HCT116 (cell line): ENCODE results near the gene CLP1. TPM values are rescaled to one million over a fixed set of nuclear protein-coding genes. Genes with fewer than 3 reads are reported as not detected.

Experiments used
- ATAC-seq: fragments of 200-7000 bp; cut with Tn5 transposase; 2 replicates; pipeline ENCODE4 v1.9.1; 2020; ENCODE audit warnings: mild to moderate bottlenecking, moderate library complexity
- BruUV-seq: library from RNA; stranded (reverse); fragments of 400-500 nt; replicated peaks from 2 replicates; lab custom pipeline; 2021; lab: Mats Ljungman, UMichigan
- CTCF ChIA-PET: fragments of 300-600 bp; sonication (Branson Sonifier 250); formaldehyde crosslinking; loops from one replicate; lab custom pipeline; 2021; ENCODE audit warnings: antibody characterized with exemption; lab: Charles Lee
- POLR2A ChIA-PET: fragments of 300-600, 350-600 bp; sonication (Branson Sonifier 250); formaldehyde crosslinking; loops from one replicate; lab custom pipeline; 2021; ENCODE audit warnings: antibody characterized with exemption; lab: Charles Lee
- RAD21 ChIA-PET, 2 experiments: fragments of 300-600 bp; sonication (Branson Sonifier 250); formaldehyde crosslinking; loops; one replicate each; lab custom pipeline; 2023; ENCODE audit warnings: low total read pairs in 2 of 2; ENCODE audit not compliant: uncharacterized antibody in 2 of 2, unreplicated experiment in 2 of 2, low non-redundant PET in 1 of 2; lab: Charles Lee
- DNase-seq: peaks from one replicate; pipeline ENCODE4 v3.0.0-alpha.2; 2010; ENCODE audit warnings: low read depth, low spot score
- H2AFZ ChIP-seq: fragments of 200-600 bp; shearing (Covaris generic), sonication (generic); 2 replicates; pipeline ENCODE4 v1.6.1; 2017; ENCODE audit warnings: low read depth, mixed run types, mixed read lengths, antibody characterized with exemption, low read length; ENCODE audit not compliant: poor library complexity, severe bottlenecking
- H3K27ac ChIP-seq: 2 replicates; pipeline ENCODE4 v1.5.1; 2012; ENCODE audit warnings: low read depth, low read length
- H3K27me3 ChIP-seq: fragments of 200-600 bp; sonication (generic); 2 replicates; pipeline ENCODE4 v1.6.1; 2016; ENCODE audit warnings: mixed run types, low read length, mixed read lengths; ENCODE audit not compliant: insufficient read depth
- H3K36me3 ChIP-seq, 2 experiments: fragments of 200-500 bp in 1 of 2; fragments of 200-600 bp in 1 of 2; sonication (Bioruptor generic) in 1 of 2; sonication (generic) in 1 of 2; 2 replicates each; pipeline versions ENCODE4 v1.5.1 to v1.6.1; 2014 to 2016; ENCODE audit warnings: low read length in 2 of 2, inconsistent platforms in 1 of 2, mixed read lengths in 1 of 2, mixed run types in 1 of 2; ENCODE audit not compliant: insufficient read depth in 2 of 2, control insufficient read depth in 1 of 2
- H3K4me1 ChIP-seq, 2 experiments: fragments of 200-600 bp in 1 of 2; sonication (generic) in 1 of 2; 2 replicates each; pipeline versions ENCODE4 v1.5.1 to v1.6.1; 2012 to 2017; ENCODE audit warnings: low read length in 2 of 2, inconsistent platforms in 1 of 2, mild to moderate bottlenecking in 1 of 2, mixed read lengths in 1 of 2, mixed run types in 1 of 2, moderate library complexity in 1 of 2; ENCODE audit not compliant: insufficient read depth in 2 of 2, control insufficient read depth in 1 of 2
- H3K4me2 ChIP-seq: fragments of 200-600 bp; sonication (generic); 2 replicates; pipeline ENCODE4 v1.6.1; 2017; ENCODE audit warnings: mixed run types, low read length, mixed read lengths
- H3K4me3 ChIP-seq, 2 experiments: fragments of 200-600 bp in 1 of 2; sonication (generic) in 1 of 2; replicated peaks in 1 of 2; 2 replicates each; pipeline ENCODE4 v1.5.1; 2011 to 2016; ENCODE audit warnings: low read length in 2 of 2, control low read depth in 1 of 2, low read depth in 1 of 2, mild to moderate bottlenecking in 1 of 2, mixed read lengths in 1 of 2, mixed run types in 1 of 2
- H3K79me2 ChIP-seq: fragments of 200-600 bp; sonication (generic); 2 replicates; pipeline ENCODE4 v1.6.1; 2017; ENCODE audit warnings: mild to moderate bottlenecking, mixed run types, low read length, moderate library complexity, mixed read lengths; ENCODE audit not compliant: insufficient read depth
- H3K9ac ChIP-seq: fragments of 200-600 bp; sonication (generic); 2 replicates; pipeline ENCODE4 v1.6.1; 2016; ENCODE audit warnings: low read length, mixed read lengths
- H3K9me2 ChIP-seq: fragments of 200-600 bp; sonication (generic), shearing (Covaris generic); 2 replicates; pipeline ENCODE4 v1.6.1; 2017; ENCODE audit warnings: mixed run types, mild to moderate bottlenecking, moderate library complexity; ENCODE audit not compliant: insufficient read depth
- H3K9me3 ChIP-seq, 2 experiments: fragments of 200-500 bp in 1 of 2; fragments of 200-600 bp in 1 of 2; sonication (Bioruptor generic) in 1 of 2; sonication (generic) in 1 of 2; 2 replicates each; pipeline ENCODE4 v1.6.1; 2014 to 2017; ENCODE audit warnings: low read length in 2 of 2, mixed read lengths in 2 of 2, inconsistent platforms in 1 of 2, low read depth in 1 of 2, mild to moderate bottlenecking in 1 of 2, mixed run types in 1 of 2, moderate library complexity in 1 of 2; ENCODE audit not compliant: control insufficient read depth in 1 of 2, insufficient read depth in 1 of 2
- H4K20me1 ChIP-seq: fragments of 200-600 bp; sonication (generic), shearing (Covaris generic); 2 replicates; pipeline ENCODE4 v1.6.1; 2017; ENCODE audit warnings: mixed run types, mild to moderate bottlenecking, moderate library complexity; ENCODE audit not compliant: insufficient read depth
- CBX3 ChIP-seq: IDR thresholded peaks from 2 replicates; pipeline ENCODE4 v1.6.1; 2012; ENCODE audit warnings: low read depth
- CEBPB ChIP-seq: IDR thresholded peaks from 2 replicates; pipeline ENCODE4 v1.6.1; 2012; ENCODE audit warnings: low read depth
- CTCF ChIP-seq, 3 experiments: fragments of 200-600 bp in 1 of 3; sonication (generic) in 1 of 3; IDR thresholded peaks in 2 of 3; conservative IDR thresholded peaks in 1 of 3; 2 replicates each; pipeline ENCODE4 v1.5.1; 2012 to 2017; ENCODE audit warnings: low read depth in 2 of 3, low read length in 2 of 3, antibody characterized with exemption in 1 of 3, borderline replicate concordance in 1 of 3, control low read depth in 1 of 3, mild to moderate bottlenecking in 1 of 3, mixed read lengths in 1 of 3, mixed run types in 1 of 3, moderate library complexity in 1 of 3; ENCODE audit not compliant: insufficient read depth in 1 of 3
- EGR1 ChIP-seq: IDR thresholded peaks from 2 replicates; pipeline ENCODE4 v1.6.1; 2012; ENCODE audit warnings: low read depth
- ELF1 ChIP-seq: IDR thresholded peaks from 2 replicates; pipeline ENCODE4 v1.6.1; 2012; ENCODE audit warnings: low read depth, borderline replicate concordance
- EZH2 ChIP-seq: fragments of 200-600 bp; sonication (generic); IDR thresholded peaks from 2 replicates; pipeline ENCODE4 v1.6.1; 2017; ENCODE audit warnings: antibody characterized with exemption, mixed run types
- EZH2phosphoT487 ChIP-seq: fragments of 200-600 bp; IDR thresholded peaks from 2 replicates; pipeline ENCODE4 v1.6.1; 2018; ENCODE audit warnings: antibody characterized with exemption, borderline replicate concordance
- JUND ChIP-seq: IDR thresholded peaks from 2 replicates; pipeline ENCODE4 v1.6.1; 2012
- RAD21 ChIP-seq: IDR thresholded peaks from 2 replicates; pipeline ENCODE4 v1.6.1; 2012; ENCODE audit warnings: low read depth, mild to moderate bottlenecking
- TCF7L2 ChIP-seq: IDR thresholded peaks from 2 replicates; pipeline ENCODE4 v1.7.0; 2011; ENCODE audit warnings: borderline replicate concordance, inconsistent platforms; ENCODE audit not compliant: insufficient read depth, insufficient read length; ENCODE audit errors: extremely low read depth
- ZNF274 ChIP-seq: fragments of 200-500 bp; sonication (Bioruptor generic); IDR thresholded peaks from 2 replicates; pipeline ENCODE4 v1.6.1; 2014; ENCODE audit warnings: mild to moderate bottlenecking, low read depth, low read length, inconsistent platforms
- intact Hi-C: fragments of 100-400 bp; cut with micrococcal nuclease; formaldehyde crosslinking; loops from 2 replicates; pipeline ENCODE4 v1.10.0; 2022
- total RNA-seq: library from RNA; stranded (reverse); gene quantifications from one replicate; pipeline ENCODE4 v1.2.1, GENCODE V29; 2021; ENCODE audit not compliant: unreplicated experiment
- TF ChIP-seq, protein P1 (sequence below): IDR thresholded peaks from 2 replicates; pipeline ENCODE4 v1.6.1; 2011; ENCODE audit warnings: mild to moderate bottlenecking, low read length, moderate library complexity; ENCODE audit not compliant: insufficient replicate concordance; ENCODE audit errors: extremely low read depth
- TF ChIP-seq, protein P2 (sequence below): IDR thresholded peaks from 2 replicates; pipeline ENCODE4 v1.6.1; 2012
- TF ChIP-seq, protein P3 (sequence below): IDR thresholded peaks from 2 replicates; pipeline ENCODE4 v1.6.1; 2012

Gene CLP1
- total RNA-seq, 1 experiment from 2014 or later, result 17.7 TPM

GRCh38 chr11:57674251-57674650 is 16.7 kb downstream of the CLP1 start:
- Histone ChIP-seq H4K20me1 (0 out of 2 replicates have a peak, but pooled peaks cover 4% of the 10 kb centered on the region), H3K9me2 (no peaks in the 10 kb centered on the region), H3K27me3 (no peaks in the 10 kb centered on the region), H3K4me3 (no peak overlapping the region), H3K36me3 (peaks cover 27 to 35% of the 10 kb centered on the region in 2 experiments), H3K9ac (no peak overlapping the region), H2AFZ (no peak overlapping the region), H3K4me1 (peaks cover 4 to 6% of the 10 kb centered on the region in 2 experiments), H3K9me3 (no peaks in the 10 kb centered on the region), H3K79me2 (peaks cover 95% of the 10 kb centered on the region), H3K4me2 (no peak overlapping the region), H3K27ac (no peak overlapping the region)
- no TSS peak for BruUV-seq
- ChIA-PET RAD21 (no interaction called here), POLR2A (no interaction called here), CTCF (no interaction called here)
- intact Hi-C loops, result no loop called here
- ATAC-seq (no peak), DNase-seq (no peak)
- no peak for TF ChIP-seq EZH2
- no peak for TF ChIP-seq EGR1
- TF ChIP-seq EZH2phosphoT487, result no peak
- TF ChIP-seq CEBPB, result no peak
- TF ChIP-seq JUND, result no peak
- no peak for TF ChIP-seq RAD21
- TF ChIP-seq, protein P1, sequence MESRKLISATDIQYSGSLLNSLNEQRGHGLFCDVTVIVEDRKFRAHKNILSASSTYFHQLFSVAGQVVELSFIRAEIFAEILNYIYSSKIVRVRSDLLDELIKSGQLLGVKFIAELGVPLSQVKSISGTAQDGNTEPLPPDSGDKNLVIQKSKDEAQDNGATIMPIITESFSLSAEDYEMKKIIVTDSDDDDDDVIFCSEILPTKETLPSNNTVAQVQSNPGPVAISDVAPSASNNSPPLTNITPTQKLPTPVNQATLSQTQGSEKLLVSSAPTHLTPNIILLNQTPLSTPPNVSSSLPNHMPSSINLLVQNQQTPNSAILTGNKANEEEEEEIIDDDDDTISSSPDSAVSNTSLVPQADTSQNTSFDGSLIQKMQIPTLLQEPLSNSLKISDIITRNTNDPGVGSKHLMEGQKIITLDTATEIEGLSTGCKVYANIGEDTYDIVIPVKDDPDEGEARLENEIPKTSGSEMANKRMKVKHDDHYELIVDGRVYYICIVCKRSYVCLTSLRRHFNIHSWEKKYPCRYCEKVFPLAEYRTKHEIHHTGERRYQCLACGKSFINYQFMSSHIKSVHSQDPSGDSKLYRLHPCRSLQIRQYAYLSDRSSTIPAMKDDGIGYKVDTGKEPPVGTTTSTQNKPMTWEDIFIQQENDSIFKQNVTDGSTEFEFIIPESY, result no peak
- TF ChIP-seq TCF7L2, result no peak
- TF ChIP-seq, protein P2, sequence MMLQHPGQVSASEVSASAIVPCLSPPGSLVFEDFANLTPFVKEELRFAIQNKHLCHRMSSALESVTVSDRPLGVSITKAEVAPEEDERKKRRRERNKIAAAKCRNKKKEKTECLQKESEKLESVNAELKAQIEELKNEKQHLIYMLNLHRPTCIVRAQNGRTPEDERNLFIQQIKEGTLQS, result no peak
- no peak for TF ChIP-seq ELF1
- TF ChIP-seq, protein P3, sequence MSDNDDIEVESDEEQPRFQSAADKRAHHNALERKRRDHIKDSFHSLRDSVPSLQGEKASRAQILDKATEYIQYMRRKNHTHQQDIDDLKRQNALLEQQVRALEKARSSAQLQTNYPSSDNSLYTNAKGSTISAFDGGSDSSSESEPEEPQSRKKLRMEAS, result no peak
- TF ChIP-seq ZNF274, result no peak
- no peak for TF ChIP-seq CTCF (IDR thresholded peaks at IDR 0.05 in 2 of 3, conservative IDR thresholded peaks at IDR 0.05 in 1 of 3; ENCODE audit: borderline replicate concordance in 1 of 3, insufficient read depth in 1 of 3, low read depth in 2 of 3, low read length in 2 of 3)
- TF ChIP-seq CBX3, result no peak
